Suppressor macrophage treated with lipopolysaccharide for 1 hour (primary cell): ENCODE measurements around the gene HYCC2.
"Not testable (repeated sequence)": the region's sequence is repeated elsewhere in the genome, so short reads cannot be mapped to it uniquely, and the experiment has no call there.

Experiments used
- DNase-seq, 3 donors: peaks; one replicate each; pipeline ENCODE4 v3.0.0-alpha.2; 2020 to 2022

The HYCC2 gene

GRCh38 chr2:201071479-201072200 lies at the start of gene HYCC2, which contains the start of gene NDUFB3:
Gene HYCC2, minus strand, starts transcription at chr2:201071671. Its CDS starts 47,662 bp downstream, at chr2:201024009.
Gene NDUFB3, plus strand, starts transcription at chr2:201072001. Its CDS starts 6,882 bp downstream, at chr2:201078883.
- peak; percentile 95 to 96 (median 95) for DNase-seq

GRCh38 chr2:201118961-201119854 lies 47.7 kb upstream of the HYCC2 start:
- peak; percentile 39 to 51 (median 45) for DNase-seq

DNA sequence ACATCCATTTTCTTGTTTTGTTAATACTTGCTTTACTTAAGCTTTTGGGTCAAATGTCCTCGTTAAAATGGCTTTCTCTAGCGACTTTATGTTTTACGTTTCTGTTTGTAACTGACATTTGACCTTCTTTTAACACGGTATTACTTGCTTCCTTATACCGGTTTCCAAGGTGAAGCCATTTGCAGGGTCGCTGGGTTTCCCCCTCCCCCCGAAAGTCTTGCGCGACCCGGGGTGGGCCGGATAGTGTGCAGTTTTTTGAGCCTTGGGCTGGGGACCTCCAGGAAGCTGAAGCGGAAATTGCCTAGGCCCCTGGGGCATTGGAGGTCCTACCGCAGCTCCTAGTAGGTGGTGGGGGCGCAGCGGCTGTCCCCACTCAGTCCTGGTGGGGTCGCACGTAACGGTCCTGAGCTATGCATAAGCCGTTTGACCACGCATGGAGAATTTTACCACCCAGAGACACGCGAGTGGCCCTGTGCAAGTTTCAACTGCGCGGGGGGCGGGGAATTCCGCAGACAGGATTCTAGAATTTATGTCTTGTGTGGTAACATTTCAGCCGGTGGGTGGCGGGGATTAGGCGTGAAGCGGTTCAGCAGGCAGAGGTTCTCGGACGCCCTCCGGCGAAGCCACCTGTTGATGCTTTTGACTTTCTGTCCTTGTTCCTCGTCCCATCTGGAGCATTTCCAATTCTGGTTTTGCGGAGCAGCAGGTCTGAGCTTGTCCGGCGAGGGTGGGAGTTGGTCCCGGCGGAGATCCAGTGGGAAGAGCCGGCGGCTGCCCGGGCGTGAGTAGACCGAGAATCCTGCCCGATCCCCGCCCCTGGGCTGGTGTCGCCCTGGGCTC lies 46.9 kb upstream of the HYCC2 start:
- DNase-seq = peak; percentile 90 to 94 (median 91)

- not testable (repeated sequence) for DNase-seq
Observed at GRCh38 chr2:201117735-201118094, 46.2 kb upstream of the HYCC2 start.

- DNase-seq = peak; percentile 89 to 95 (median 92)
Observed at GRCh38 chr2:201116959-201117734, 45.7 kb upstream of the HYCC2 start.

- DNase-seq = peak; percentile 78 to 89 (median 89)
Observed at GRCh38 chr2:201116115-201116958, 44.9 kb upstream of the HYCC2 start, which contains the start of gene CFLAR. Gene CFLAR, plus strand, starts transcription at chr2:201116164. Its CDS starts 13,702 bp downstream, at chr2:201129866.

DNA sequence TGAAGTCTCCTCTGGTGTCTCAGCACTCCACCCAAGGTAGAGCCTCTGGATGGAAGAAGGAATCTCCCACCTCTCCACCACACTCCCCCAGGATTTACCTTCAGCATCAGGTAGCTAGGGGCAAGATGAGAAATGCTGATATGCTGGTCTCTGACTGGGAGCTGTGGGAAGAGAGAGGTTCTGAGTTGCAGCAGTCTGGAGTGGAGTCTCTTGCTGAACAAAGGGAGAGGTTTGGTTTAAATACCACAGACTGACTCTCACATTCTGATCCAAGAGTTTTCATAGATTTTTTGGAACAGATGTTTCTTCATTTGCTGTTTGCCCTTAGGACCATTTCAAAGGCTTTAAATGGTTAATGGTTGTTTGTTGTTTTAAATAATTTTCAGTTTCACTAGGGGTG lies 43.4 kb upstream of the HYCC2 start:
- no peak for DNase-seq

- no peak for DNase-seq
Observed at GRCh38 chr2:201114350-201114749, 42.9 kb upstream of the HYCC2 start.

GRCh38 chr2:201111096-201111495 lies 39.6 kb upstream of the HYCC2 start:
- DNase-seq = no peak

DNA sequence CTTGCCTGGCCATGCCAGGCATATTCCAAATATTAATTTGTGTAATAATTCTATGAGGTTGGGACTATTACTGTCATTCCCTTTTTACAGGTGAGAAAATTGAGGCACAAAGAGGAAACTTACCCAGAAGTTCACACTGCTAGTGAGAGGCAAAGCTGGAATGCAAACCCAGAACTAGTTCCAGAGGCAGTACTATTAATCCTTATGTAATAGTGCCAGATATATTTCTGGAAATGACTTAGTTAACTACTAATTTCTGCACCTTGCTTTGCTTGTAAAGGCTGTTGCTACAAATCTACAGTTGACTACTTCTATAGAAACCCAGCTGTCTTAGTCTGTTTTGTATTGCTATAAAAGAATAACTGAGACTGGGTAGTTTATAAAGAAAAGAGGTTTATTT lies 39.1 kb upstream of the HYCC2 start:
- no peak for DNase-seq

- no peak for DNase-seq
Observed at GRCh38 chr2:201109186-201109585, 37.7 kb upstream of the HYCC2 start.

DNA sequence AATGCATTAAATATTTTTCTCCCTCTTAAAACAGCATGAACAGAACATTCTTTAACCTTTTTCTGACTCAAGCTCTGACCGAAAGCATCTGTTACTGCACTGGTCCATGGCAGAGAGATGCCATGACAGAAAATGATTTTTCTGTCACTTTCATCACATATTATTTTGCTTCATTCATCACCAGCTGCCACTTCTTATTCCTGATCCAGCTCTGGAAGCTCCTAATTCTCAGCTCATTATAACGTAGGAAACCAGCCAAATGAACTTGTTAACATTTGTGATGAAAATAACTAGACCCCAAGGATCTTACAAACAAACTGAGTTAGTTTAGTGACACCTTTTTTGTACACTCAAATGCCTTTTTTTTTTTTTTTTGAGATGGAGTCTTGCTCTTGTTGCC lies 36.9 kb upstream of the HYCC2 start:
- no peak for DNase-seq

DNA sequence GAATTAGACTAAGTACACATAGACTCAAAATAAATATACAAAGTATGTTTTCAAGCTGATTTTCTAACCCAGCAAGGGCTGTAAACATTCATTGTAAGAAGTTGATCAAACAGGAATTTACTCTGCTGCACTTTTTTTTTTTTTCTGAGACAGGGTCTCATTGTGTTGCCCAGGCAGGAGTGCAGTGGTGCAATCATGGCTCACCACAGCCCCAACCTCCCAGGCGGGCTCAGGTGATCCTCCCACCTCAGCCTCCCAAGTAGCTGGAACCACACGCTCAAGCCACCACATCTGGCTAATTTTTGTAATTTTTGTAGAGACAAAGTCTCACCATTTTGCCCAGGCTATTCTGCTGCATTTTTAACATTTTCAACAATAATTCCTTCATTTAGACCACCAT lies 36.2 kb upstream of the HYCC2 start:
- no peak for DNase-seq

- DNase-seq = no peak
Observed at GRCh38 chr2:201105759-201106158, 34.3 kb upstream of the HYCC2 start.

- DNase-seq = no peak
Observed at GRCh38 chr2:201100497-201100896, 29.0 kb upstream of the HYCC2 start.

DNA sequence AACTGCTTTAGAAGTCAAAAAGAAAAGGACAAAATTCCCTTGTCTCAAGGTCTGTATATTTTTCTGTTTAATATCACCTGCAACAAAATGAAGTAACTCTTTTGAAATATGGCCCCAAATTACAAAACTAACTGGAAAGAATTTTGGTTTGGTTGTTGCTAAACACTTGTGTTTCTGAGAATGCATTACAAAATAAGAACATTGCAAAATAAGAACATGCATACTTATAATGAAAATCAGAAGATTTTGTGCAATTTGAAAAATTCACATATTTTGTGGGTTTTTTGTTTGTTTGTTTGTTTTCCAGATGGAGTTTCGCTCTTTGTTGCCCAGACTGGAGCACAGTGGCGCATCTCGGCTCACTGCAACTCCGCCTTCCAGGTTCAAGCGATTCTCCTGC lies 22.1 kb upstream of the HYCC2 start:
- peak; percentile 18 to 72 (median 71) for DNase-seq

GRCh38 chr2:201090574-201090973 lies 19.1 kb upstream of the HYCC2 start:
- no peak for DNase-seq

DNA sequence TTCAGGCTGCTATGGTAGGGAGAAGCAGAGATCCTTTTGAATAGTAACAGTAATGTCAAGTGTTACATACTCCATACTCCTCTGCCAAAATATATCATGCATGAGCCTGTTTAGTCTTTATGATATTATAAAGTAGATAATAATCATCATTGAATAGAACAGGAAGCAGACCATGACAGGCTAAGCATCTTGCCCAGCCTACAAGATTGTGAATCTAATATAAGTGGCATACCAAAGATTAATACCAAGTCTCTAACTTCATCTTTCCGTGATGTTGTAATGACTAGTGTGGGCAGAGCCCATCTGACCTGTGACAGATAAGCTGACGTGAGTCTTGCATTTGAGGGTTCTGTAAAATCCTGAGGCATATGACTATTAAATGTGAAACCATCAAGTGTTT lies 13.4 kb upstream of the HYCC2 start:
- DNase-seq = peak; percentile 73 to 85 (median 76)

GRCh38 chr2:201074996-201075395 lies 3.5 kb upstream of the HYCC2 start:
- no peak for DNase-seq

DNA sequence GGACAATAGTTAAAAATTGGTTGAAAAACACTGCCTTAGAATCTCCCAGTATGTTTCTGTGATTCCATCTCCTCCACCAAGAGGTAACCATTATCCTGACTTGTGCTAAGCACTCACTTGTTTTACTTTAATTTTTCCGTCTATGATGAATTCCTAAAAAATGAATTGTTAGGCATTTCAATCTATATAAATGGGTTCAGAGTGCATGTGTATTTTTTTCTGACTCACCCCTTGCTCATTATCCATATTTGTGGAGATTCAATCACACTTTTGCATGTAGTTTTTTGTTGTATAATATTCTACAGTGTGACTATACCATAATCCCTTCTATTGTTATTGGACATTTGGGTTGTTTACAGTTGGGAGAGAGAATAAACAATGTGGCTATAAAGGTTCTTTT lies 1.6 kb upstream of the HYCC2 start:
- no peak for DNase-seq

DNA sequence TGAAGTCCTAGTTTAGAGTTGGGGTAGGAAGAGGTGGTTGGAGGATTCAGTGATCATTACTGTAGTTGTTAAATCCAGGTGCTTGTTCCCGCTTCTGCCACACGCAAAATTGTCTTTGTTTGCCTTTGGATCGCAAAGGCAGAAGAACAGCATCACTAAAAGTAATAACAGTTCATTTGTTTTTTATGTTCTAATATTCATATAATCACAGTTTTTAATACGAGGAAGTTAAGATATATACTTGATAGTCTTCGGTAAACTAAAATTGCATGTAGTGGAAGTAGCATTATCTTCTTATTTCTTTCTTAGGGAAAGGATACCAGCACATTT lies 695 bp upstream of the HYCC2 start:
- no peak for DNase-seq
